IPS-18c (cell line): ENCODE results near the gene HOXA7.

Experiments used
- H3K4me3 ChIP-seq: 2 replicates; pipeline ENCODE4 v1.7.0; 2013; ENCODE audit warnings: low read depth, mild to moderate bottlenecking, low read length, moderate library complexity; ENCODE audit not compliant: insufficient read depth
- H3K9me3 ChIP-seq: one replicate; pipeline ENCODE4 v1.6.1; 2013; ENCODE audit warnings: mild to moderate bottlenecking, low read length, moderate library complexity; ENCODE audit not compliant: control insufficient read depth, insufficient read depth

Gene HOXA7

GRCh38 chr7:27196287-27196767 is 39.9 kb upstream of the HOXA7 start:
- H3K9me3 ChIP-seq = peaks cover 3% of the 10 kb centered on the region
- H3K4me3 ChIP-seq = no peak overlapping the region

- Histone ChIP-seq H3K4me3 (no peak overlapping the region), H3K9me3 (peaks cover 3% of the 10 kb centered on the region)
Observed at GRCh38 chr7:27194686-27195379, 38.4 kb upstream of the HOXA7 start.

GRCh38 chr7:27194002-27194352 is 37.5 kb upstream of the HOXA7 start:
- Histone ChIP-seq H3K4me3 (no peak overlapping the region), H3K9me3 (peaks cover under 1% of the 10 kb centered on the region)

GRCh38 chr7:27193335-27194001 is 37.0 kb upstream of the HOXA7 start:
- H3K4me3 ChIP-seq = no peak overlapping the region

GRCh38 chr7:27192546-27193334 is 36.3 kb upstream of the HOXA7 start:
- Histone ChIP-seq H3K4me3 (peak overlapping the region; percentile 20), H3K9me3 (peaks cover under 1% of the 10 kb centered on the region)

More at GRCh38 chr7:27193335-27194001, 37.0 kb upstream of the HOXA7 start:
- no peaks in the 10 kb centered on the region for H3K9me3 ChIP-seq

GRCh38 chr7:27191833-27192545 is 35.5 kb upstream of the HOXA7 start:
- Histone ChIP-seq H3K4me3 (peak overlapping the region; percentile 20), H3K9me3 (peaks cover 2% of the 10 kb centered on the region)

- H3K4me3 ChIP-seq = no peak overlapping the region
Observed at GRCh38 chr7:27191161-27191731, 34.8 kb upstream of the HOXA7 start.

GRCh38 chr7:27189997-27190748 is 33.7 kb upstream of the HOXA7 start:
- no peak overlapping the region for H3K4me3 ChIP-seq
- H3K9me3 ChIP-seq = peaks cover 2% of the 10 kb centered on the region

More at GRCh38 chr7:27191161-27191731, 34.8 kb upstream of the HOXA7 start:
- H3K9me3 ChIP-seq = peaks cover 2% of the 10 kb centered on the region

GRCh38 chr7:27189295-27189996 is 33.0 kb upstream of the HOXA7 start:
- Histone ChIP-seq H3K4me3 (no peak overlapping the region), H3K9me3 (peaks cover 2% of the 10 kb centered on the region)

GRCh38 chr7:27188386-27189294 is 32.2 kb upstream of the HOXA7 start:
- Histone ChIP-seq H3K4me3 (no peak overlapping the region), H3K9me3 (peaks cover 2% of the 10 kb centered on the region)

- H3K9me3 ChIP-seq = peaks cover 2% of the 10 kb centered on the region
- H3K4me3 ChIP-seq = no peak overlapping the region; the same call in 1 of the 2 replicates
Observed at GRCh38 chr7:27187475-27188385, 31.3 kb upstream of the HOXA7 start.

- H3K4me3 ChIP-seq = no peak overlapping the region
- peaks cover 2% of the 10 kb centered on the region for H3K9me3 ChIP-seq
Observed at GRCh38 chr7:27186668-27187474, 30.4 kb upstream of the HOXA7 start.

GRCh38 chr7:27185854-27186667 is 29.6 kb upstream of the HOXA7 start:
- H3K4me3 ChIP-seq = no peak overlapping the region
- H3K9me3 ChIP-seq = peaks cover 2% of the 10 kb centered on the region
